GM12875 (cell line): ENCODE measurements around the gene WNK2.

Experiments
- H3K4me3 ChIP-seq: one replicate; pipeline ENCODE4 v1.5.1; 2011; ENCODE audit warnings: low read depth, low read length, control low read depth
- CTCF ChIP-seq: IDR thresholded peaks from 2 replicates; pipeline ENCODE4 v1.5.1; 2011; ENCODE audit warnings: low read depth, mild to moderate bottlenecking, control low read depth, inconsistent platforms, low read length, moderate library complexity, borderline replicate concordance; ENCODE audit not compliant: insufficient read depth

The WNK2 gene

GRCh38 chr9:93203718-93204469 lies 20.0 kb downstream of the WNK2 start:
- TF ChIP-seq CTCF: no peak
- no peak overlapping the region for H3K4me3 ChIP-seq

- TF ChIP-seq CTCF: no peak
- no peak overlapping the region for H3K4me3 ChIP-seq
Measured at GRCh38 chr9:93204470-93205043, 20.6 kb downstream of the WNK2 start.

GRCh38 chr9:93205045-93205768 lies 21.3 kb downstream of the WNK2 start:
- TF ChIP-seq CTCF: no peak
- H3K4me3 ChIP-seq: no peak overlapping the region

GRCh38 chr9:93205896-93206575 lies 22.1 kb downstream of the WNK2 start:
- no peak for TF ChIP-seq CTCF
- H3K4me3 ChIP-seq: no peak overlapping the region

- H3K4me3 ChIP-seq: no peak overlapping the region
- no peak for TF ChIP-seq CTCF
Measured at GRCh38 chr9:93206576-93207155, 22.7 kb downstream of the WNK2 start.

GRCh38 chr9:93207326-93207814 lies 23.4 kb downstream of the WNK2 start:
- no peak for TF ChIP-seq CTCF
- H3K4me3 ChIP-seq: no peak overlapping the region
